Activated CD8-positive, alpha-beta memory T cell treated with anti-CD3 and anti-CD28 coated beads for 1 hour (primary cell): ENCODE measurements around the gene SHH.
"Not testable (repeated sequence)": the region's sequence is repeated elsewhere in the genome, so short reads cannot be mapped to it uniquely, and the experiment has no call there.

ENCODE experiments used
- DNase-seq, 2 donors: peaks; one replicate each; pipeline ENCODE4 v3.0.0-alpha.2; 2020; ENCODE audit warnings: low read depth in 1 of 2; ENCODE audit errors: extremely low read depth in 1 of 2

The SHH gene

DNA sequence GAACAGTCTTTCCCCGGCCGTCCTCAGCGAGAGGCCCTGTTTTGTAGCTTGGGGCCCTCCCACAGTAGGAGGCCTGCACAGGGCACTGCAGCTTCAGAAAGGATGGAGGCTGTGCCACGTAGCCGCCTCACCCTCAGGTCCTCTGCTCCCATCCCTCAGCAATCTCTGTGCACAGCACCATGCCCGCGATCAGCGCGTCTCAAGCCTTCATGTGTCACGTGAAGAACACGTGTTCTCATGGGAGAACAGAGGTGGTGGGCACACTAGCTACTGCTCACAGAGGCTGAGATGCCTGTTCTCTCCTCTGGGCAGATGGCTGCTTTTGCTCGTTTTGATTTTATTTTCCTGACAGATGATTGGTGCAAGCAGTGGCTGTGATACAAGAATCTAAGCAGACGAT, 8.5 kb upstream of the SHH start:
- no peak for DNase-seq

GRCh38 chr7:155820246-155820645, 8.0 kb upstream of the SHH start:
- no peak for DNase-seq

DNA sequence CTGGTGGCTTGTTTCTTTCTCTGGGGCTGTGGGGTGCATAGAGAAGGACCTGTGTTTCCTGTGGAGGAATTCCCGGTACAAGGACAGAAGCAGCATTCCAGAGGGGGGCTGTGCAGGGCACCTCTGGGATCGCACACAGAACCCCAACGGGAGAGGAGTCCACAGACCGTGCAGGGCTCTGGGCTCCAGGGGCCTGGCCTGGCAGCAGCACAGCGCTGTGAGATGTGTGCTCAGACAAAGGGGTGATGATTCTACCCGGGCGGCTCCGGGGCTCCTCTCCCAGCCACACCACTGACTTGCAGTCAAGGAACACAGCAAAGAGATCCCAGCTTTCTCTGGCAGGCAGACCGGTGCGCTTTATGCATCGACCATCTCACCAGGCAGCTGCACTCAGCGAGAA, 6.9 kb upstream of the SHH start:
- DNase-seq: no peak

GRCh38 chr7:155818820-155819168, 6.5 kb upstream of the SHH start:
- no peak for DNase-seq

GRCh38 chr7:155818154-155818819, 6.0 kb upstream of the SHH start:
- no peak for DNase-seq

DNA sequence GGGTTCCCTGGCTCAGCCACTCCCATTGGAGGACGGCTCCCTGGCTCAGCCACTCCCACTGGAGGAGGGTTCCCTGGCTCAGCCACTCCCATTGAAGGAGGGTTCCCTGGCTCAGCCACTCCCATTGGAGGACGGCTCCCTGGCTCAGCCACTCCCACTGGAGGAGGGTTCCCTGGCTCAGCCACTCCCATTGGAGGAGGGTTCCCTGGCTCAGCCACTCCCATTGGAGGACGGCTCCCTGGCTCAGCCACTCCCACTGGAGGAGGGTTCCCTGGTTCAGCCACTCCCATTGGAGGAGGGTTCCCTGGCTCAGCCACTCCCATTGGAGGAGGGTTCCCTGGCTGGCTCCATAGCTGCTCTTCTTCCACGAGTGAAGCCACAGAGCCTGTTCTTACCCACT, 5.3 kb upstream of the SHH start:
- DNase-seq: not testable (repeated sequence)

DNA sequence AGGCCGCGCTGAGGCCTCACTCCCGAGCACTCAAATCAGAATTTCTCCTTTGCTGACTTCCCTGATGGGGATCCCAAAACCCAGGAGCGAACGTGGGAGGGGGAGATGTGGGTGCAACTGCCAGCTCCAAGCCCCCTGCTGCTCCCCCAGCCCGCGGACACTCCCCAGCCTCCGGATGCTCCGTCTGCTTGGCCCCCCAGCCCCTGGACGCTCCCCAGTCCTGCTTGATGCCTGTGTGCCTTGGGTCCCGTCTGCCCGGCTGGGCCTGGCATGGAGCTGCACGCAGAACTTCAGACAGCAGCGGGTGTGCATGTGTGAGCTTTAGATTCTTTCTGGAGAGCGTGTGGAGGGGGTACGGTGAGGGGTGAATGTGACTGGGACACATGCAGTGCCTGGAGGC, 4.7 kb upstream of the SHH start:
- no peak for DNase-seq

- no peak for DNase-seq
Observed at GRCh38 chr7:155816192-155816508, 3.9 kb upstream of the SHH start.

DNA sequence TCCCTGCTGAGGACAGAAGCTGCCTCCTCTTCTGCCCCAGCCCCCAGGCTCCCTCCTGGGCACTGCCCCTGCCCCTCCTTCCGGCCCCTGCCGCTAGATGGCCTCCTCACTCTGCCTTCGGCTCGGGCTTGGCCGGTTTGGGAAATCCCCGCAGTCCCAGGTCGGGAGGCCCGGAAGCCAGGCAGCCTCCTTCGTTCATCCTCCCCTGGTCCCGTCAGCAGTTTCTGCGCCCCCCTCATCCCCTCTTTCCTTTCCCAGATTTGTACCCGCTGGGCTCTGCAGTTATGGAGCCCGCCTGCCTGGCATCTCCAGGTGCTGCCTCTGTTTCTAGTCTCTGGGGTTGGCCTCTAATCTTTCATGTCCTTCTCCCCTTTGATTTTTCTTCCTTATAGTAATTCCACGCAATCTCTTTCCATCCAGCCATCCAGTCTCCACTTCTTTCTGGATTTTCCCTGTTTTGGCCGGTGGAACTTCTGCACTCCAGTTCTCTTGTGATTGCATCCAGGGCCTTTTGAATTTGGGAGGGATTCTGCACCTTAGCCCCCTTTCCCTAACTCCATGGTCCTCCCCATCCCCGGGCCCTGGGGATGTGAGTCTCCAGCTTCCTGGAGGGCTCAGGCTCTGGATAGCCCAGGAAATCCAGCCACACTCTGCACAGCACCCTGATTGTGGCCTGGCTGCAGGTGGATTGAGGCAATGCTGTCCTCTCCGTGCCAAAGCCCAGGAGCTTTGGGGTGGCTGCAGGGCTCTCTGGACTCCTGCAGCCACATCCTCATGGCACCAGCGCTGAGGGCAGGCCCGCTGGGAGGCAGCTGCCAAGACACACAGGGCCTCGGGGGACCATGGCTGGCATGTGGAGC, 3.3 kb upstream of the SHH start:
- DNase-seq: peak in 1 of 2 donors; percentile 40

DNA sequence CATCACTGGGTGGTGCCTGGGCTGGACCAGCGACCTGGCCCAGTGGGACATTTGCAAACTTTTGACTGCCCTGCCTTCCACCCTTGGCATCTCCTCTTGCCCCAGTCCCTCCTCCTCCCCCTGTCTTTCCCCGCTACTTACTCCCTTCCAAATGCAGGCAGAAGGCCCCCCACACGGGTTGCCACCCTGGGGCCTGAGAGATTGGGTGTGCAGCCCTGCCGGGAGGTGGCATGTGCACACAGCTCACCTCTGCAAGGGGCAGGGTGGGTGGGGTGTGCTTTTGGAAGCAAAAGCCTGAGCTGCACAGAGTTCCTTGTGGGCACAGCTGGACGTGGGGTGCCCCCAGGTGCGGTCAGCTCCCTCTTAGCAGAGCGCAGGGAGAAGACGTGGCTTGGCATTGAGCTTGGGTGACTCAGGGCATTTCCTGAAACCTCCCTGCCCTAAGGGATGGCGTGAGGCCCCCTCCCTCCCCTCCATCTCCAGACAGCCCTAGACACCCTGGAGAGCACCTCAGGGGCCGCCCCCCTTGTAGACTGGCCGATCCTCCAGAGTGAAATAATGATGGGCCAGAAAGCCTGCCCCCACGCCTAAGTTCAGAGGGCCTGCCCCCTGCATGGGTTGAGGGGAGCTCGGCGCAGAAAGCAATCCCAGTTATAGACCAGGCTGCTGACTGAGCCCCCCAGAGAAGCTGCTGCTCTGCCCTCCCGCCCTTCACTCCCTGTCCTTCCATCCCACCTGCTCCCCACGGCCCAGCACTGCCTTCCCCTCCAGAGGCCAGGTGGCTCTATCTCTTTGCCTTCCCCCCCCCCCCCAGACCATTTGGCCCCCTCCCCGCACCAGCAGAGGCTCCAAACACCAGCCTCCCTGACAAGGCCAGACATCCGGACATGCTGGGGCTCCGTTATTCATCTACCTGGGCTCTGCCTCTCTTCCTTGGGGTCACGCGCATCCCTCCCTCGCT, 2.3 kb upstream of the SHH start:
- DNase-seq: no peak

DNA sequence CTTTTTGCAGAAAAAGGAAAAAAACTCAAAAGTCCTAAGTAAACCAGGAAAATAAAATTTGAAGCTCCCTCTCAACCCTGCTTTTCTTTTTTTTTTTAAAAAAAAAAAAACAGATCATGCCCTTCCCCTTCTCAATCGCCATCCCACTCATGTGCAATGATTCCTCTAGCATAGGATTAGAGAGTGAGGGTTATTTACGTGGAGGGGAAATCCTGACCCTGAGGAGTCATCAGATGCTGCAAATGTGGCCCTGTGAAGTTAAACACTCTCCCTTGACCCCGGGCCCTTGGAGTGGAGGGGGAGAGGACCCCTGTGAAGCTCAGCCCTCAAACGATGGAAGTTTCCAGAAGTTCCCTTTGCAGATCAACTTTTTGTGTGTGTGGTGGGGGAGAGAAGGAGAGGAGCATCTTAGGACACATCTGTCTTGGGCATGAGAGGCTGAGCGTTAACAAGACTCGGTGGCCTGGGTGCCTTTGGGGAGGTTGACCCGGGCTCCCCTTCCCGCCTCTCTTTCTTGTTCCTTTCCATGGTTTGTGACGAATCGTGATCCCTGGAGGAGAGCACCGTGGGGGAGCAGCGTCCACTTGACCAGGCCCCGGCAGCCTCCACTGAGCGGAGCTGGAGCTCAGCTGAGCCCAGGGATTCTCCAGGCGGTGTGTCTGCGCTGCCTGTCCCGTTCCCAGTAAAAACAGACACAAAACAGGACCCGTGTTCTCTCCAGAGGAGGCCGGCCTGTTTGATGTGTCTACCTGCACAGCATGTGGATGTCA, 1.5 kb upstream of the SHH start:
- DNase-seq: no peak

- no peak for DNase-seq
Observed at GRCh38 chr7:155813125-155813524, 862 bp upstream of the SHH start.

GRCh38 chr7:155811560-155811894, 736 bp downstream of the SHH start:
- DNase-seq: no peak

DNA sequence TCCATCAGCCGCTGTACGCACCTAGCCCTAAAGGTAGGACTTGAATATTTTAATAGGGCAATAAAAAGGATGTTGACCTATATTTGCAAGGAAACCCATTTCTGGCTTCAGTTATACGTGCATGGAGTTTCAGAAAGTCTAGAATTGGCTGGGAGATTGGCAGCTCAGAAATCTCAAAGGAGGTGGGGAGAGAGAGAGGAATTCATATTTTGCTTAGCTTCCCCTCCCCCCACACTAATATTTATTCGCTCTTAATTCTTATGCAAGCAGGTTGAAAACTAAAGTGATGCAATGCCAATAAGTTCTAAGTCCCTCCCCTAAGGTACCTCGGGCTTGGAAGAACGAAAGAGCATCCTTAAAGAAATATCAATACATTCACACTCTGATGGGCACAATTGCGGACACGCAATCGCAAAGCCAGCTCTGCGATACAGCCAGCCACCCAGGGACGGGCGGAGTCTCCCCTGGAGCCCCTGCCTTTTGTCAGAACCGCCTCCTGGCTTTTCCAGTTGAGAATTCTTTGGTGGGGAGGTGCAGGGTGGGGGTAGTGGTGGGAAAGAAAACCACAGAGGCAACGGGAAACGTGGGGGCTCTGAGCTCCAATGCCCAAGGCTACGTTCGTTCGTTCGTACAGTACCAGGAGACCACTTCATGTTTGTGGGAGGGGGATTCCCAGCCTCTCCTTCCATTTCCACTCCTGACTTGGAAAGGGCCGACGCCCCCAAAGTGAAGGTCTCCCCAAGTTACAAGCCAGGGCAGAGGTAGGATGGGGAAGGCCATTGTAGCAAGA, 1.3 kb downstream of the SHH start:
- no peak for DNase-seq

GRCh38 chr7:155809947-155810769, 2.1 kb downstream of the SHH start:
- DNase-seq: no peak

DNA sequence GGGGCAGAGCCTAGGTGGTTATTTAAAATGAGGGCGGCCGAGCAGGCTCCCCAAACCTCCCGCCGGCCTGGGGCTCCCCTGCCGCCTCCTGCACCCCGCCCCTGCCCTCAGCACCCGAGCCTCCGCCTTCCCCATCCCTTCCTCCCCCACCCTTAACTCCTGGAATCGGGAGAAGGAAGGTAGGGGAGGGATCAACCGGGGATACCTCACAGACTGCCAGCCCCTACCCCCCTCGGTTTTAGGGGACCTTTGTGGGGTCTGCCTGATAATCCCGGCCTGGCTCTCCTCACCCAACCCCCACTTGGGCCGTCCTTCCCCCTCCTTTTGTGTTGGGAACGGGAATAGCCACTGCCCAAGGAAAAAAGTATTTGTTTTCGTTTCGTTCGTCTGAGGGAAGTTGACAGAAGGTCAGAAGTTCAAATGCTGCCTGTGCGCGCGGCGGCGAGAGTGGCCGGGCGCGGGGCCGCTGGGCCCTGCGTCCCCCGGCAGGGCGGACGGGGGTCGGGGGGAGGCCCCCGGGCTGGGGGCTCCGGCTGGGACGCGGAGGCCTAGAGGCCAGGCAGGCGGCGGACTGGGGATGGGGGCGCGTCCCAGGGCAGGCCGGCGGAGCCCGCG, 2.8 kb downstream of the SHH start:
- no peak for DNase-seq

GRCh38 chr7:155808549-155809331, 3.5 kb downstream of the SHH start:
- DNase-seq: no peak
